Loucy (cell line): ENCODE measurements around the gene CAMTA1.

Experiments used
- CTCF ChIP-seq: fragments of 200-600 bp; sonication (generic); conservative IDR thresholded peaks from 2 replicates; pipeline ENCODE4 v1.5.1; 2014; ENCODE audit warnings: mild to moderate bottlenecking, antibody characterized with exemption, low read length
- EZH2phosphoT487 ChIP-seq: fragments of 200-600 bp; IDR thresholded peaks from 2 replicates; pipeline ENCODE4 v1.6.1; 2018; ENCODE audit warnings: antibody characterized with exemption, mild to moderate bottlenecking, moderate library complexity, borderline replicate concordance

GRCh38 chr1:7747605-7748004 lies 962.4 kb downstream of the CAMTA1 start:
- no peak for TF ChIP-seq CTCF
- TF ChIP-seq EZH2phosphoT487: no peak
